ENCODE results near the gene ITPRID2. TPM values are rescaled to one million over a fixed set of nuclear protein-coding genes. Genes with fewer than 3 reads are reported as not detected.

The ITPRID2 gene
- total and polyA plus RNA-seq, 2 of the 8 experiments (the other 6 are each of a cell fraction or from before 2014, with no cell fraction given) = 1.9 to 12.6 TPM

GRCh38 chr2:181858600-181858999 lies 32.9 kb upstream of the ITPRID2 start:
- Histone ChIP-seq H3K14ac (ENCODE audit: insufficient read length) (no peak overlapping the region), H2BK12ac (ENCODE audit: low read depth, low read length) (no peak overlapping the region), H2BK5ac (ENCODE audit: low read depth, low read length) (no peak overlapping the region), H3K9ac (replicated peaks in 1 of 4; ENCODE audit: extremely low read depth in 1 of 4, low read depth in 3 of 4, low read length in 3 of 4) (no peak overlapping the region), H2AFZ (ENCODE audit: low read length) (no peak overlapping the region), H3K4me1 (replicated peaks in 1 of 4; ENCODE audit: control insufficient read depth in 3 of 4, insufficient read depth in 4 of 4, low read length in 3 of 4) (peaks cover 0 to 3% (median 1%) of the 10 kb centered on the region in 4 experiments; a peak in 2 of 7 replicates), H2AK5ac (ENCODE audit: low read depth, low read length) (no peak overlapping the region), H3K9me3 (ENCODE audit: insufficient read depth in 2 of 2, low read depth in 1 of 2, low read length in 1 of 2) (no peaks in the 10 kb centered on the region), H4K5ac (ENCODE audit: insufficient read length, low read depth, low read length) (no peak overlapping the region), H3K23ac (ENCODE audit: insufficient read length) (no peak overlapping the region), H4K20me1 (replicated peaks in 1 of 2; ENCODE audit: control insufficient read depth in 1 of 2, insufficient read depth in 2 of 2, low read length in 2 of 2) (no peaks in the 10 kb centered on the region), H4K91ac (replicated peaks; ENCODE audit: insufficient read length, low read length) (no peak overlapping the region), H2BK15ac (ENCODE audit: low read length) (no peak overlapping the region), H3K56ac (replicated peaks; ENCODE audit: insufficient read length, low read depth, low read length) (no peak overlapping the region), H3K18ac (ENCODE audit: extremely low read depth, low read length) (no peak overlapping the region), H4K8ac (ENCODE audit: extremely low read depth, insufficient read depth, low read length) (no peak overlapping the region), H3K27me3 (replicated peaks in 1 of 4; ENCODE audit: control insufficient read depth in 3 of 4, extremely low read depth in 1 of 4, insufficient read depth in 3 of 4, low read length in 3 of 4) (no peaks in the 10 kb centered on the region), H3K4ac (replicated peaks; ENCODE audit: insufficient read length, low read depth, low read length) (no peak overlapping the region), H2BK20ac (ENCODE audit: low read length) (no peak overlapping the region), H3K4me2 (ENCODE audit: insufficient read depth in 1 of 2, low read depth in 2 of 2, low read length in 2 of 2) (no peak overlapping the region), H3K4me3 (ENCODE audit: extremely low read depth in 1 of 4, insufficient read depth in 2 of 4, low read depth in 3 of 4, low read length in 4 of 4) (no peak overlapping the region), H3K36me3 (ENCODE audit: control insufficient read depth in 2 of 4, insufficient read depth in 4 of 4, low read length in 3 of 4) (no peaks in the 10 kb centered on the region), H3K79me1 (ENCODE audit: low read depth, low read length) (no peaks in the 10 kb centered on the region), H3K27ac (ENCODE audit: low read depth, low read length) (no peak overlapping the region), H2BK120ac (replicated peaks; ENCODE audit: low read depth, low read length) (no peak overlapping the region), H3K79me2 (ENCODE audit: control insufficient read depth in 1 of 2, insufficient read depth in 2 of 2, low read length in 2 of 2) (no peaks in the 10 kb centered on the region), H3K23me2 (ENCODE audit: low read depth, low read length) (no peaks in the 10 kb centered on the region)
- DNase-seq (ENCODE audit: low read depth in 1 of 2, low spot score in 2 of 2) (no peak), FAIRE-seq (no peak)
- 98% methylated on average over 2 of the region's 2 CpGs; no CpG with 5 or more reads in 1 of the 2 experiments for WGBS, 2 experiments (ENCODE audit: extremely low coverage in 1 of 2, insufficient coverage in 1 of 2, insufficient read length in 1 of 2, insufficient replicate concordance in 2 of 2, low coverage in 1 of 2, low lambda C conversion rate in 2 of 2, missing lambda C conversion rate in 1 of 2)
- CTCF ChIA-PET (ENCODE audit: partially characterized antibody) = no interaction called here
- POLR2A ChIA-PET (ENCODE audit: partially characterized antibody) = no interaction called here
- no peak for TF ChIP-seq EGR1 (IDR thresholded peaks at IDR 0.05; ENCODE audit: borderline replicate concordance, low read depth, low read length)

Data from H1 (cell line).